ENCODE results near the gene OVOL2. TPM values are rescaled to one million over a fixed set of nuclear protein-coding genes. Genes with fewer than 3 reads are reported as not detected.

Gene OVOL2
- total and polyA plus RNA-seq, 9 donors = 0.15 to 11.4 (median 0.72) TPM; not detected in 4

- WGBS, 3 donors = 92 to 97% (median 93%) methylated on average over 3 of the region's 3 CpGs
- Histone ChIP-seq H3K4me1 (ENCODE audit: insufficient read depth) (no peaks in the 10 kb centered on the region), H3K4me3 (no peak overlapping the region), H3K27ac (no peak overlapping the region), H3K9me3 (no peaks in the 10 kb centered on the region), H3K36me3 (no peaks in the 10 kb centered on the region), H3K27me3 (no peaks in the 10 kb centered on the region)
- intact Hi-C loops (cut with DNase I) = loop anchor here in 3 of 4 donors (5.0 to 10.0 kb wide), 3 partner anchors 459 to 489 kb away; partner anchors contain the start of gene BFSP1 (in 1 of the 3)
- TF ChIP-seq EP300 (IDR thresholded peaks at IDR 0.05) (no peak), POLR2A (IDR thresholded peaks at IDR 0.05) (no peak), CTCF (IDR thresholded peaks at IDR 0.05) (no peak)
- DNase-seq = no peak
Observed at GRCh38 chr20:17993546-17993945, 64.2 kb downstream of the OVOL2 start.

GRCh38 chr20:17992847-17993513 is 64.7 kb downstream of the OVOL2 start:
- no peaks in the 10 kb centered on the region for H3K36me3 ChIP-seq
- DNase-seq = no peak

GRCh38 chr20:17992224-17992637 is 65.5 kb downstream of the OVOL2 start:
- 64 to 82% (median 66%) methylated on average over 6 of the region's 6 CpGs for WGBS, 3 donors
- TF ChIP-seq EP300 (IDR thresholded peaks at IDR 0.05) (no peak), CTCF (IDR thresholded peaks at IDR 0.05) (no peak), POLR2A (IDR thresholded peaks at IDR 0.05) (no peak)
- no peaks in the 10 kb centered on the region for H3K4me1 ChIP-seq (ENCODE audit: insufficient read depth)
- H3K27ac ChIP-seq = no peak overlapping the region
- no peaks in the 10 kb centered on the region for H3K9me3 ChIP-seq
- DNase-seq = no peak
- no peak overlapping the region for H3K4me3 ChIP-seq
- H3K36me3 ChIP-seq = no peaks in the 10 kb centered on the region
- intact Hi-C loops (cut with DNase I) = loop anchor here in 3 of 4 donors (5.0 to 10.0 kb wide), 3 partner anchors 457 to 487 kb away; partner anchors contain the start of gene BFSP1 (in 1 of the 3)
- no peaks in the 10 kb centered on the region for H3K27me3 ChIP-seq

More at GRCh38 chr20:17992847-17993513, 64.7 kb downstream of the OVOL2 start:
- intact Hi-C loops (cut with DNase I) = loop anchor here in 3 of 4 donors (5.0 to 10.0 kb wide), 3 partner anchors 458 to 488 kb away; partner anchors contain the start of gene BFSP1 (in 1 of the 3)
- Histone ChIP-seq H3K27ac (no peak overlapping the region), H3K9me3 (no peaks in the 10 kb centered on the region), H3K4me3 (no peak overlapping the region), H3K4me1 (ENCODE audit: insufficient read depth) (no peaks in the 10 kb centered on the region), H3K27me3 (no peaks in the 10 kb centered on the region)
- no peak for TF ChIP-seq EP300 (IDR thresholded peaks at IDR 0.05)
- 41 to 51% (median 46%) methylated on average over 5 of the region's 5 CpGs for WGBS, 3 donors

GRCh38 chr20:17990278-17990972 is 67.3 kb downstream of the OVOL2 start:
- WGBS, 3 donors = 88 to 95% (median 90%) methylated on average over 10 of the region's 10 CpGs

GRCh38 chr20:17987988-17988387 is 69.7 kb downstream of the OVOL2 start:
- Histone ChIP-seq H3K4me3 (no peak overlapping the region), H3K27me3 (no peaks in the 10 kb centered on the region), H3K36me3 (no peaks in the 10 kb centered on the region), H3K27ac (no peak overlapping the region), H3K9me3 (no peaks in the 10 kb centered on the region), H3K4me1 (ENCODE audit: insufficient read depth) (no peaks in the 10 kb centered on the region)
- intact Hi-C loops (cut with DNase I) = no loop called here
- no peak for TF ChIP-seq EP300 (IDR thresholded peaks at IDR 0.05)
- TF ChIP-seq POLR2A (IDR thresholded peaks at IDR 0.05) = no peak
- TF ChIP-seq CTCF (IDR thresholded peaks at IDR 0.05) = no peak
- DNase-seq = no peak
- 93 to 97% (median 94%) methylated on average over 3 of the region's 3 CpGs for WGBS, 3 donors

More at GRCh38 chr20:17990278-17990972, 67.3 kb downstream of the OVOL2 start:
- no peaks in the 10 kb centered on the region for H3K4me1 ChIP-seq (ENCODE audit: insufficient read depth)
- intact Hi-C loops (cut with DNase I) = loop anchor here in 3 of 4 donors (5.0 to 10.0 kb wide), 3 partner anchors 456 to 486 kb away; partner anchors contain the start of gene BFSP1 (in 1 of the 3)
- H3K27me3 ChIP-seq = no peaks in the 10 kb centered on the region
- TF ChIP-seq POLR2A (IDR thresholded peaks at IDR 0.05) = no peak
- H3K36me3 ChIP-seq = no peaks in the 10 kb centered on the region
- no peak overlapping the region for H3K4me3 ChIP-seq
- H3K27ac ChIP-seq = no peak overlapping the region
- H3K9me3 ChIP-seq = no peaks in the 10 kb centered on the region
- no peak for DNase-seq

Measured in ovary (tissue), 9 donors.